Measurements from ENCODE around the gene C3orf20. TPM values are rescaled to one million over a fixed set of nuclear protein-coding genes. Genes with fewer than 3 reads are reported as not detected.

Gene C3orf20
- total and polyA plus RNA-seq, 2 of the 13 experiments (the other 11 are each of a cell fraction or from before 2014, with no cell fraction given): 0.03 to 0.04 TPM

DNA sequence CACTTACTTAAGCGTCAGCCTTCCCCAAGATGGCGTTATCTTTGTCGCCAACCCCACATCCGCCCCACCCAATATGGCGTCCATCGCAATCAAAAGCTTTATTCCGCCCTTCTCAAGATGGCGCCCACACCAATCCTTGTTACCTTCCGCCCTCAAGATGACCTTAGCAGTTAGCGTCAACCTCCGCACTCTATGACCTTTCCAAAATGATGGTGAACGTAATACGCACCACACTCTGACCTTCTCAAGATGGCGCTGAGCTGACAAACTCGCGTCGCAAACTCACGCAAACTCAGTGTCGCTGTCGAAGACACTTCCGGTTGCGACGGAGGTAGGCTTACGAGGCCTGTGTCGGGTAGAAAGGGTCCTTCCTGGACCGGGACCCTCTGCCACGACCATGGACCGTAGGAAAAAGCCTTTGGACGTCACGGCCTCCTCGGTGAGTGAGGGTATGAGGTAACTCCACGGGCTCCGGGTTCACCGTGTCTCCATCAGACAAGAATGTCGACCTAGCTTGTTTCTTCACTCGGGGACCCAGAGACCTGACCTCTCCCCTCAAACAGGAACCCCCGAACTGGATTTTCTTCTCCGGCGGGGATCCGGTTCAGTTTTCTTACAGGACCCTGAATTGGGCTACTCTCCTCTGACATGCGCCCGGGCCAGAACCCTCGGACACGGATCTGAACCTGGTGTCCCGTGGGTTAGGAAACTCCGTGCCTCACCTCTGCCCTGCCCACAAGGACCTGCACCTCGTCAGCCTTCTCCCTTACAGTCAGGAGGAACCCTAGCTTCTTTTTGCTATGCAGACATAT is 23.3 kb upstream of the C3orf20 start, which contains the start of gene CCDC174 (continued):
- TF ChIP-seq ZNF878 (CRISPR knock-in tag; IDR thresholded peaks at IDR 0.05) (peak; percentile 76; the same call in 1 of the 2 replicates), ZFY (CRISPR knock-in tag; IDR thresholded peaks at IDR 0.05) (peak; percentile 99), MTA1 (CRISPR knock-in tag; IDR thresholded peaks at IDR 0.05; ENCODE audit: borderline replicate concordance) (peak; percentile 56; the same call in 1 of the 2 replicates), SMAD3 (CRISPR knock-in tag; IDR thresholded peaks at IDR 0.05) (peak; percentile 92), ZNF30 (CRISPR knock-in tag; IDR thresholded peaks at IDR 0.05) (no peak; the same call in 1 of the 2 replicates), ZFP62 (CRISPR knock-in tag; IDR thresholded peaks at IDR 0.05) (no peak), KMT2B (CRISPR knock-in tag; IDR thresholded peaks at IDR 0.05) (peak; percentile 93), ZNF782 (CRISPR knock-in tag; IDR thresholded peaks at IDR 0.05; ENCODE audit: borderline replicate concordance) (peak; percentile 79; the same call in 1 of the 2 replicates), GPN1 (CRISPR knock-in tag; IDR thresholded peaks at IDR 0.05; ENCODE audit: borderline replicate concordance) (no peak), HMGA1 (CRISPR knock-in tag; conservative IDR thresholded peaks at IDR 0.05) (no peak), ZNF33A (CRISPR knock-in tag; IDR thresholded peaks at IDR 0.05; ENCODE audit: borderline replicate concordance) (no peak), JUN (CRISPR knock-in tag; IDR thresholded peaks at IDR 0.05) (peak; percentile 84), POLR2AphosphoS5 (IDR thresholded peaks at IDR 0.05; ENCODE audit: low read depth, low read length) (peak; percentile 91), SKIL (CRISPR knock-in tag; IDR thresholded peaks at IDR 0.05; ENCODE audit: borderline replicate concordance) (no peak), ELF1 (CRISPR knock-in tag; IDR thresholded peaks at IDR 0.05) (peak; percentile 99), ZNF136 (CRISPR knock-in tag; IDR thresholded peaks at IDR 0.05; ENCODE audit: low read depth) (0 out of 2 replicates have a peak, but pooled peaks have one; percentile 72), NR2F6 (IDR thresholded peaks at IDR 0.05) (peak; percentile 85), NR2F6 (CRISPR knock-in tag; IDR thresholded peaks at IDR 0.05) (peak; percentile 96), SALL2 (CRISPR knock-in tag; IDR thresholded peaks at IDR 0.05) (peak; percentile 84), RAD51 (IDR thresholded peaks at IDR 0.05; ENCODE audit: borderline replicate concordance) (no peak), ZNF441 (CRISPR knock-in tag; IDR thresholded peaks at IDR 0.05; ENCODE audit: borderline replicate concordance) (peak; percentile 72), FOSL1 (CRISPR knock-in tag; IDR thresholded peaks at IDR 0.05; ENCODE audit: borderline replicate concordance) (no peak), ZNF737 (CRISPR knock-in tag; IDR thresholded peaks at IDR 0.05; ENCODE audit: borderline replicate concordance) (peak; percentile 38; the same call in 1 of the 2 replicates), ZNF879 (CRISPR knock-in tag; IDR thresholded peaks at IDR 0.05) (no peak)
- TF ChIP-seq, protein P1, sequence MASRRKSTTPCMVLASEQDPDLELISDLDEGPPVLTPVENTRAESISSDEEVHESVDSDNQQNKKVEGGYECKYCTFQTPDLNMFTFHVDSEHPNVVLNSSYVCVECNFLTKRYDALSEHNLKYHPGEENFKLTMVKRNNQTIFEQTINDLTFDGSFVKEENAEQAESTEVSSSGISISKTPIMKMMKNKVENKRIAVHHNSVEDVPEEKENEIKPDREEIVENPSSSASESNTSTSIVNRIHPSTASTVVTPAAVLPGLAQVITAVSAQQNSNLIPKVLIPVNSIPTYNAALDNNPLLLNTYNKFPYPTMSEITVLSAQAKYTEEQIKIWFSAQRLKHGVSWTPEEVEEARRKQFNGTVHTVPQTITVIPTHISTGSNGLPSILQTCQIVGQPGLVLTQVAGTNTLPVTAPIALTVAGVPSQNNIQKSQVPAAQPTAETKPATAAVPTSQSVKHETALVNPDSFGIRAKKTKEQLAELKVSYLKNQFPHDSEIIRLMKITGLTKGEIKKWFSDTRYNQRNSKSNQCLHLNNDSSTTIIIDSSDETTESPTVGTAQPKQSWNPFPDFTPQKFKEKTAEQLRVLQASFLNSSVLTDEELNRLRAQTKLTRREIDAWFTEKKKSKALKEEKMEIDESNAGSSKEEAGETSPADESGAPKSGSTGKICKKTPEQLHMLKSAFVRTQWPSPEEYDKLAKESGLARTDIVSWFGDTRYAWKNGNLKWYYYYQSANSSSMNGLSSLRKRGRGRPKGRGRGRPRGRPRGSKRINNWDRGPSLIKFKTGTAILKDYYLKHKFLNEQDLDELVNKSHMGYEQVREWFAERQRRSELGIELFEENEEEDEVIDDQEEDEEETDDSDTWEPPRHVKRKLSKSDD (CRISPR knock-in tag; IDR thresholded peaks at IDR 0.05; ENCODE audit: low read depth): peak; percentile 100
- TF ChIP-seq, protein P2, sequence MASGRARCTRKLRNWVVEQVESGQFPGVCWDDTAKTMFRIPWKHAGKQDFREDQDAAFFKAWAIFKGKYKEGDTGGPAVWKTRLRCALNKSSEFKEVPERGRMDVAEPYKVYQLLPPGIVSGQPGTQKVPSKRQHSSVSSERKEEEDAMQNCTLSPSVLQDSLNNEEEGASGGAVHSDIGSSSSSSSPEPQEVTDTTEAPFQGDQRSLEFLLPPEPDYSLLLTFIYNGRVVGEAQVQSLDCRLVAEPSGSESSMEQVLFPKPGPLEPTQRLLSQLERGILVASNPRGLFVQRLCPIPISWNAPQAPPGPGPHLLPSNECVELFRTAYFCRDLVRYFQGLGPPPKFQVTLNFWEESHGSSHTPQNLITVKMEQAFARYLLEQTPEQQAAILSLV (CRISPR knock-in tag; IDR thresholded peaks at IDR 0.05; ENCODE audit: borderline replicate concordance): peak; percentile 92; the same call in 1 of the 2 replicates

All from HepG2 (cell line).